KOPT-K1 (cell line): ENCODE results near the gene DSN1.

ENCODE experiments used
- H3K27ac ChIP-seq: fragments of 200-600 bp; sonication (generic); 2 replicates; pipeline ENCODE4 v1.5.1; 2016; ENCODE audit warnings: antibody characterized with exemption, mild to moderate bottlenecking, low read depth, low read length; ENCODE audit not compliant: poor library complexity, severe bottlenecking
- H3K36me3 ChIP-seq: fragments of 200-600 bp; sonication (generic); 2 replicates; pipeline ENCODE4 v1.5.1; 2017; ENCODE audit warnings: antibody characterized with exemption, mild to moderate bottlenecking, low read length, moderate library complexity; ENCODE audit not compliant: insufficient read depth
- H3K9me3 ChIP-seq: fragments of 200-600 bp; sonication (generic); 2 replicates; pipeline ENCODE4 v1.5.1; 2017; ENCODE audit warnings: antibody characterized with exemption, low read length, mild to moderate bottlenecking; ENCODE audit not compliant: insufficient read depth, poor library complexity, severe bottlenecking

DSN1 gene

DNA sequence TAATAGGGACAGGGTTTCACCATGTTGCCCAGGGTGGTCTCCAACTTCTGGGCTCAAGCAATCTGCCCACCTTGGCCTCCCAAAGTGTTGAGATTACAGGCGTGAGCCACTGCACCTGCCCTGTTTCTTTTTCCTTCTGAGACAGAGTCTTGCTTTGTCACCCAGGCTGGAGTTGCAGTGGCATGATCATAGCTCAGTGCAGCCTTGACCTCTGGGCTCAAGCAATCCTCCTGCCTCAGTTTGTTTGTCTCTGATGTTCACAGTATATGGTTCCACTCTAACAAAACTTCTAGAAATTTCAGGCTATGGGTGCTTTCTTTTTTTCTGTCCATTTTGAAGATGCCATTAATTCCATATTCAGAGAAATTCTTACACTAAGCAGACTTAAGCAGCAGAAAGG, 60.8 kb downstream of the DSN1 start:
- no peak overlapping the region for H3K27ac ChIP-seq
- no peaks in the 10 kb centered on the region for H3K36me3 ChIP-seq
- no peaks in the 10 kb centered on the region for H3K9me3 ChIP-seq

DNA sequence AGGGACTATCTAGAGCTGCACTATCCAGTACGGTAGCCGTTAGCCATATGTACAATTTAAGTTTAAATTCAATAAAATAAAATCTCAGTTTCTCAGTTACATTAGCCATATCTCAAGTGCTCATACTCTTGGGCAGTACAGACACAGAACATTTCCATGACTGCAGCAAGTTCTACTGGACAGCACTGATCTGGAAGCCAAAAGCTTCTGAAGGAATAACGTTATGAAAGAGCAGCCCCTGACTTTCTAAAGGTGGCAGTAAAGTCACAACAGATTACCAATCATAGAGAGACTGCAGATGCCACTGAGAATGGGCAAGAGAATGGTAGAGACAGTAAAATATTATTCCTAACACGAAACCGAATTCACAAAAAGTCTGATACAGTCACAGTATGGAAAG, 64.4 kb downstream of the DSN1 start:
- H3K27ac ChIP-seq: no peak overlapping the region
- H3K9me3 ChIP-seq: no peaks in the 10 kb centered on the region
- no peaks in the 10 kb centered on the region for H3K36me3 ChIP-seq

DNA sequence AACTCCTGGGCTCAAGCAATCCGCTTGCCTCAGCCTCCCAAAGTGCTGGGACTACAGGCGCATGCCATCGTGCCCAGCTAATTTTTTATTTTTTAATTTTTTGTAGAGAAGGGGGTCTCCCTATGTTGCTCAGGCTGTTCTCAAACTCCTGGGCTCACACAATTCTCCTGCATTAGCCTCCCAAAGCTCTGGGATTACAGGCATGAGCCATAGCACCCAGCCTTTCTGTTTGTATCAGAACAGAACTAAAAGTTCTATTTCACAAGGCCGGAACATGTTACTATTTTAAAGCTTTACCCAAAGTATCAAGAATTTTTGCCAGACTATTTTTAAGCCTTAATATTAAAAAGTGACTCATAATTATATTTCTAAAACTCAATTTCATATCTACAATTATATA, 70.0 kb downstream of the DSN1 start:
- Histone ChIP-seq H3K36me3 (no peaks in the 10 kb centered on the region), H3K27ac (no peak overlapping the region), H3K9me3 (no peaks in the 10 kb centered on the region)
